ENCODE results near the gene OPRM1. TPM values are rescaled to one million over a fixed set of nuclear protein-coding genes. Genes with fewer than 3 reads are reported as not detected.
"Not testable (repeated sequence)": the region's sequence is repeated elsewhere in the genome, so short reads cannot be mapped to it uniquely, and the experiment has no call there.

Gene OPRM1
- total and polyA plus RNA-seq, 2 donors (not counting 1 experiment from before 2014, with no cell fraction given), result not detected

DNA sequence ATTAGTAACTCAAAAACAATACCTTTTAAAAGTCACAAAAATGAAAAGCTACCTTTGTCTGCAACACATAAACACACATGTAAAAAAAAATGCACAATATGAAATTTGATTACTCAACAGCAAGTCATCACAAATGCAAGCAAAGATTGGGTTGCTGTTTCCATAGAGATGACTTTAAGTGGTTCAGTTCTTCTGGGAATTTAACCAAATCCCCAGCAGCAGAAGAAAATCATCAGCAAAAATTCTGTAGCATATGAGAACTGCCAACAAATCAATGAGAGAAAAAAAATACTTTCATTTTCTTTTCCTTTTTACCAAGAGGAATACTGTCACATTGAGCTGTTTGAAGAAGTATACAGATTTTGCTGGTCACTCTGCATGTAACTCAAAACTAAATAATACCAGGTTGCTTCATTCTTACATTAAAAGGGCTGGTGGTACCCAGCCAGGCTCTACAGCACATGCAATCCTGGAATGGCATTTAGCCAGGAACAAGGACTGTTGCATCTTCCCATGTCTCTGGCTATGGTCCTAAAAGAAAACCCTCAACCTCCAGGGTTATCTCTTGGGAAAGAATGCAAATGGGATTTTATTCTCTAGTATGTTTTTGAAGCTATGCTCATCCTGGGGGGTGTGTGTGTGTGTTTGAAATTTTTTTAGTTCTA lies 158.3 kb downstream of the OPRM1 start:
- Histone ChIP-seq H3K4me1 (ENCODE audit: control insufficient read depth in 2 of 2, insufficient read depth in 2 of 2, low read length in 2 of 2) (no peaks in the 10 kb centered on the region), H3K9me3 (ENCODE audit: control extremely low read depth in 1 of 3, control insufficient read depth in 2 of 3, insufficient read depth in 1 of 3, low read length in 2 of 3) (no peaks in the 10 kb centered on the region), H3K27me3 (replicated peaks in 1 of 4; ENCODE audit: control extremely low read depth in 1 of 4, control insufficient read depth in 3 of 4, insufficient read depth in 4 of 4, low read length in 3 of 4) (no peaks in the 10 kb centered on the region), H3K4me3 (ENCODE audit: control extremely low read depth in 1 of 5, extremely low read depth in 1 of 5, insufficient read depth in 1 of 5, low read depth in 2 of 5, low read length in 4 of 5) (no peak overlapping the region), H3K36me3 (replicated peaks in 1 of 2; ENCODE audit: control extremely low read depth in 1 of 2, control insufficient read depth in 1 of 2, extremely low read depth in 1 of 2, insufficient read depth in 2 of 2, low read length in 1 of 2) (no peaks in the 10 kb centered on the region), H3K4me2 (replicated peaks; ENCODE audit: low read depth, low read length, poor library complexity, severe bottlenecking) (no peak overlapping the region), H2AFZ (ENCODE audit: insufficient read depth, low read depth, low read length, poor library complexity, severe bottlenecking) (no peak overlapping the region), H3K9ac (ENCODE audit: low read length) (no peak overlapping the region), H4K20me1 (ENCODE audit: control insufficient read depth, insufficient read depth, low read length, poor library complexity, severe bottlenecking) (no peaks in the 10 kb centered on the region), H3K79me2 (ENCODE audit: control insufficient read depth, insufficient read depth, low read length) (no peaks in the 10 kb centered on the region), H3K27ac (ENCODE audit: low read length in 2 of 2) (no peak overlapping the region)
- Mint-ChIP-seq H3K4me1 (no peaks in the 10 kb centered on the region), H3K4me3 (no peak overlapping the region), H3K27ac (no peak overlapping the region), H3K9me3 (ENCODE audit: insufficient read depth) (peaks cover 8% of the 10 kb centered on the region), H3K27me3 (no peaks in the 10 kb centered on the region)
- POLR2A ChIA-PET, result no interaction called here
- CTCF ChIA-PET, result no interaction called here
- DNase-seq (no peak), ATAC-seq (ENCODE audit: low read depth) (no peak)
- TF ChIP-seq, protein P1, sequence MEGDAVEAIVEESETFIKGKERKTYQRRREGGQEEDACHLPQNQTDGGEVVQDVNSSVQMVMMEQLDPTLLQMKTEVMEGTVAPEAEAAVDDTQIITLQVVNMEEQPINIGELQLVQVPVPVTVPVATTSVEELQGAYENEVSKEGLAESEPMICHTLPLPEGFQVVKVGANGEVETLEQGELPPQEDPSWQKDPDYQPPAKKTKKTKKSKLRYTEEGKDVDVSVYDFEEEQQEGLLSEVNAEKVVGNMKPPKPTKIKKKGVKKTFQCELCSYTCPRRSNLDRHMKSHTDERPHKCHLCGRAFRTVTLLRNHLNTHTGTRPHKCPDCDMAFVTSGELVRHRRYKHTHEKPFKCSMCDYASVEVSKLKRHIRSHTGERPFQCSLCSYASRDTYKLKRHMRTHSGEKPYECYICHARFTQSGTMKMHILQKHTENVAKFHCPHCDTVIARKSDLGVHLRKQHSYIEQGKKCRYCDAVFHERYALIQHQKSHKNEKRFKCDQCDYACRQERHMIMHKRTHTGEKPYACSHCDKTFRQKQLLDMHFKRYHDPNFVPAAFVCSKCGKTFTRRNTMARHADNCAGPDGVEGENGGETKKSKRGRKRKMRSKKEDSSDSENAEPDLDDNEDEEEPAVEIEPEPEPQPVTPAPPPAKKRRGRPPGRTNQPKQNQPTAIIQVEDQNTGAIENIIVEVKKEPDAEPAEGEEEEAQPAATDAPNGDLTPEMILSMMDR (IDR thresholded peaks at IDR 0.05), result no peak
- no peak for TF ChIP-seq EZH2 (IDR thresholded peaks at IDR 0.05; ENCODE audit: borderline replicate concordance, insufficient read depth, low read depth, low read length, poor library complexity, severe bottlenecking)
- intact Hi-C loops (cut with micrococcal nuclease), result no loop called here

DNA sequence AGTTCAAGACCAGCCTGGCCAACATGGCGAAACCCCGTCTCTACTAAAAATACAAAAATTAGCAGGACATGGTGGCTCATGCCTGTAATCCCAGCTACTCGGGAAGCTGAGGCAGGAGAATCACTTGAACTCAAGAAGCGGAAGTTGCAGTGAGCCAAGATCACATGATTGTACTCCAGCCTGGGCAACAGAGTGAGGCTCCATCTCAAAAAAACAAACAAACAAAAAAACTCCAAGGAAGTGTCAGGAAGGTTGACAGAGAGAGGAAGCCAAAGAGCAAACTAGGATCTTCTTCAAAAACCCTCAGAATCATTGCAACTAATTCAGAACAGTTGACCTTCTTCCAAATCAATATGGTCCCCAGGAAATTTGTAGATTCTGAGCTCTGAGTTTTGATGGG lies 162.6 kb downstream of the OPRM1 start:
- H3K27ac Mint-ChIP-seq; H3K4me3 Mint-ChIP-seq; H3K79me2 ChIP-seq (ENCODE audit: control insufficient read depth, insufficient read depth, low read length); H3K4me1 Mint-ChIP-seq; ATAC-seq (ENCODE audit: low read depth); DNase-seq; H3K27ac ChIP-seq (ENCODE audit: low read length in 2 of 2); H3K4me3 ChIP-seq (ENCODE audit: control extremely low read depth in 1 of 5, extremely low read depth in 1 of 5, insufficient read depth in 1 of 5, low read depth in 2 of 5, low read length in 4 of 5); H3K27me3 Mint-ChIP-seq; H3K9me3 Mint-ChIP-seq (ENCODE audit: insufficient read depth); H3K4me1 ChIP-seq (ENCODE audit: control insufficient read depth in 2 of 2, insufficient read depth in 2 of 2, low read length in 2 of 2); intact Hi-C loops (cut with micrococcal nuclease); CTCF ChIA-PET; H3K9ac ChIP-seq (ENCODE audit: low read length); H3K4me2 ChIP-seq (replicated peaks; ENCODE audit: low read depth, low read length, poor library complexity, severe bottlenecking); H3K9me3 ChIP-seq (ENCODE audit: control extremely low read depth in 1 of 3, control insufficient read depth in 2 of 3, insufficient read depth in 1 of 3, low read length in 2 of 3); H3K27me3 ChIP-seq (replicated peaks in 1 of 4; ENCODE audit: control extremely low read depth in 1 of 4, control insufficient read depth in 3 of 4, insufficient read depth in 4 of 4, low read length in 3 of 4); H2AFZ ChIP-seq (ENCODE audit: insufficient read depth, low read depth, low read length, poor library complexity, severe bottlenecking); POLR2A ChIA-PET; H3K36me3 ChIP-seq (replicated peaks in 1 of 2; ENCODE audit: control extremely low read depth in 1 of 2, control insufficient read depth in 1 of 2, extremely low read depth in 1 of 2, insufficient read depth in 2 of 2, low read length in 1 of 2); H4K20me1 ChIP-seq (ENCODE audit: control insufficient read depth, insufficient read depth, low read length, poor library complexity, severe bottlenecking): not testable (repeated sequence)
- WGBS (ENCODE audit: insufficient coverage), result 96% methylated on average over 4 of the region's 4 CpGs
